ENCODE results near the gene ZNF597.
"Not testable (repeated sequence)": the region's sequence is repeated elsewhere in the genome, so short reads cannot be mapped to it uniquely, and the experiment has no call there.

Gene ZNF597

GRCh38 chr16:3474870-3475269, 31.6 kb upstream of the ZNF597 start:
- DNase-seq, result not testable (repeated sequence)

- DNase-seq, result no peak
Measured at GRCh38 chr16:3474136-3474779, 31.0 kb upstream of the ZNF597 start.

GRCh38 chr16:3473596-3473943, 30.3 kb upstream of the ZNF597 start:
- DNase-seq, result not testable (repeated sequence)

GRCh38 chr16:3472878-3473595, 29.7 kb upstream of the ZNF597 start:
- DNase-seq, result no peak

GRCh38 chr16:3471518-3472176, 28.3 kb upstream of the ZNF597 start:
- DNase-seq, result no peak

- DNase-seq, result no peak
Measured at GRCh38 chr16:3470723-3471122, 27.4 kb upstream of the ZNF597 start.

- DNase-seq, result no peak
Measured at GRCh38 chr16:3469736-3470135, 26.4 kb upstream of the ZNF597 start.

- DNase-seq, result no peak
Measured at GRCh38 chr16:3468501-3468900, 25.2 kb upstream of the ZNF597 start.

GRCh38 chr16:3467921-3468320, 24.6 kb upstream of the ZNF597 start:
- no peak for DNase-seq

GRCh38 chr16:3467182-3467581, 23.9 kb upstream of the ZNF597 start:
- DNase-seq, result no peak

- no peak for DNase-seq
Measured at GRCh38 chr16:3465911-3466584, 22.7 kb upstream of the ZNF597 start.

- DNase-seq, result no peak
Measured at GRCh38 chr16:3465301-3465700, 22.0 kb upstream of the ZNF597 start.

GRCh38 chr16:3461151-3461550, 17.8 kb upstream of the ZNF597 start:
- no peak for DNase-seq

GRCh38 chr16:3460585-3460984, 17.3 kb upstream of the ZNF597 start:
- no peak for DNase-seq

GRCh38 chr16:3460121-3460520, 16.8 kb upstream of the ZNF597 start:
- DNase-seq, result no peak

- no peak for DNase-seq
Measured at GRCh38 chr16:3459401-3460090, 16.2 kb upstream of the ZNF597 start.

GRCh38 chr16:3458852-3459361, 15.6 kb upstream of the ZNF597 start:
- DNase-seq, result no peak

GRCh38 chr16:3458278-3458851, 15.1 kb upstream of the ZNF597 start:
- peak; percentile 38 for DNase-seq

GRCh38 chr16:3457434-3458252, 14.3 kb upstream of the ZNF597 start:
- peak; percentile 94 for DNase-seq

- no peak for DNase-seq
Measured at GRCh38 chr16:3454631-3455147, 11.4 kb upstream of the ZNF597 start.

GRCh38 chr16:3454093-3454492, 10.8 kb upstream of the ZNF597 start:
- DNase-seq, result no peak

Measured in femur (tissue), 1 donor.